Upper lobe of left lung (tissue), 4 donors: ENCODE results near the gene CBFA2T3.

ENCODE experiments used
- EP300 ChIP-seq, 4 donors: sonication (generic); formaldehyde crosslinking; IDR thresholded peaks; one replicate each; pipeline ENCODE4 v1.5.1; 2017; ENCODE audit warnings: antibody characterized with exemption in 4 of 4, control low read depth in 2 of 4
- POLR2A ChIP-seq, 4 donors: fragments of 450-650 bp; IDR thresholded peaks; one replicate each; pipeline ENCODE4 v1.5.1; 2016 to 2017; ENCODE audit warnings: antibody characterized with exemption in 4 of 4, mild to moderate bottlenecking in 2 of 4

DNA sequence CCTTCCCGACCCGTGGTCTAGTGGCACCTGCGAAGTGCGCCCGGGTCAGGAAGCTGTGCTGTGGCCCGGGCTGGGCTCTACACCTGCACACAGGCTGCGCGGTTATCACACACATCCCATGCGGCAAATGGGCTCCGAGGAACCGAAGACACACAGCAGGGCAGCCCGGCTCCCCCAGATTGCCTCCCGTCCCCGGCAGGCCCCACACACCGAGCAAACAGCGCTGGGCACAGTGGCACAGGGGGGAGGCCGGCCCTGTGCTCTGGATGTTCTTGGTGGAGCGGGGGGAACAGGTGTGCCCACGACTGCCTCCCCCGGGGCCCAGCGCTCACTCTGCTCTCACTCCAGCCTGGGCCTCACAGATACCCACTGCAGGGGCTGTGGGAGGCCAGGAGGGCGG lies 81.7 kb downstream of the CBFA2T3 start:
- TF ChIP-seq POLR2A (IDR thresholded peaks at IDR 0.05) (no peak), EP300 (IDR thresholded peaks at IDR 0.05) (no peak)
